Neuronal stem cell (in vitro differentiated cells): Measurements from ENCODE around the gene GADD45A.

Experiments
- DNase-seq: peaks from one replicate; pipeline ENCODE4 v3.0.0-alpha.2; 2013; ENCODE audit warnings: low spot score
- H2AFZ ChIP-seq: one replicate; pipeline ENCODE4 v1.6.1; 2013; ENCODE audit warnings: mild to moderate bottlenecking, low read length, inconsistent platforms
- H2AK5ac ChIP-seq: 2 replicates; pipeline ENCODE4 v1.6.1; 2013; ENCODE audit warnings: low read depth, mild to moderate bottlenecking, inconsistent platforms, low read length, moderate library complexity, mixed read lengths
- H2BK120ac ChIP-seq: 2 replicates; pipeline ENCODE4 v1.6.1; 2013; ENCODE audit warnings: low read depth, mild to moderate bottlenecking, inconsistent platforms, low read length, moderate library complexity, mixed read lengths
- H2BK12ac ChIP-seq: one replicate; pipeline ENCODE4 v1.6.1; 2013; ENCODE audit warnings: low read length, inconsistent platforms
- H2BK15ac ChIP-seq: 2 replicates; pipeline ENCODE4 v1.6.1; 2013; ENCODE audit warnings: mild to moderate bottlenecking, low read length, inconsistent platforms, mixed read lengths
- H2BK5ac ChIP-seq: one replicate; pipeline ENCODE4 v1.6.1; 2013; ENCODE audit warnings: inconsistent platforms, mild to moderate bottlenecking, low read length, moderate library complexity
- H3K14ac ChIP-seq: one replicate; pipeline ENCODE4 v1.6.1; 2013; ENCODE audit warnings: low read length, inconsistent platforms
- H3K18ac ChIP-seq: 2 replicates; pipeline ENCODE4 v1.6.1; 2013; ENCODE audit warnings: low read length, inconsistent platforms
- H3K23ac ChIP-seq: 2 replicates; pipeline ENCODE4 v1.6.1; 2013; ENCODE audit warnings: low read depth, mild to moderate bottlenecking, mixed read lengths, low read length, inconsistent platforms; ENCODE audit not compliant: poor library complexity
- H3K27ac ChIP-seq: replicated peaks from 3 replicates; pipeline ENCODE4 v1.5.1; 2013; ENCODE audit warnings: low read length, inconsistent platforms
- H3K27me3 ChIP-seq, 3 experiments: 2 replicates each; pipeline ENCODE4 v1.6.1; 2013; ENCODE audit warnings: low read length in 3 of 3, mild to moderate bottlenecking in 2 of 3, inconsistent platforms in 1 of 3, low read depth in 1 of 3, mixed read lengths in 1 of 3, moderate library complexity in 1 of 3; ENCODE audit not compliant: control insufficient read depth in 3 of 3, insufficient read depth in 3 of 3
- H3K36me3 ChIP-seq, 2 donors: replicated peaks in 1 of 2; 2 replicates each; pipeline ENCODE4 v1.6.1; 2013; ENCODE audit warnings: low read length in 2 of 2; ENCODE audit not compliant: control insufficient read depth in 2 of 2, insufficient read depth in 2 of 2
- H3K4ac ChIP-seq: 2 replicates; pipeline ENCODE4 v1.6.1; 2013; ENCODE audit warnings: inconsistent platforms, mild to moderate bottlenecking, low read length, moderate library complexity
- H3K4me1 ChIP-seq, 2 donors: 1 replicate in 1 of 2; 2 replicates in 1 of 2; pipeline ENCODE4 v1.6.1; 2013; ENCODE audit warnings: low read length in 2 of 2, low read depth in 1 of 2; ENCODE audit not compliant: control insufficient read depth in 2 of 2, insufficient read depth in 1 of 2
- H3K4me2 ChIP-seq: one replicate; pipeline ENCODE4 v1.6.1; 2013; ENCODE audit warnings: mild to moderate bottlenecking, low read length, inconsistent platforms; ENCODE audit not compliant: insufficient read depth, poor library complexity, severe bottlenecking
- H3K4me3 ChIP-seq, 2 donors: 2 replicates each; pipeline ENCODE4 v1.5.1; 2013; ENCODE audit warnings: low read length in 2 of 2, mild to moderate bottlenecking in 2 of 2, inconsistent platforms in 1 of 2, moderate library complexity in 1 of 2
- H3K79me1 ChIP-seq: one replicate; pipeline ENCODE4 v1.6.1; 2013; ENCODE audit warnings: low read depth, mild to moderate bottlenecking, inconsistent platforms, low read length, moderate library complexity
- H3K9ac ChIP-seq: one replicate; pipeline ENCODE4 v1.6.1; 2013; ENCODE audit warnings: mild to moderate bottlenecking, low read depth, low read length, inconsistent platforms; ENCODE audit not compliant: poor library complexity
- H3K9me3 ChIP-seq, 2 donors: replicated peaks in 1 of 2; 2 replicates each; pipeline versions ENCODE3 to v1.6.1; 2013; ENCODE audit warnings: low read length in 2 of 2, mild to moderate bottlenecking in 2 of 2, inconsistent platforms in 1 of 2, low read depth in 1 of 2, mixed read lengths in 1 of 2, moderate library complexity in 1 of 2; ENCODE audit not compliant: control insufficient read depth in 2 of 2, insufficient read depth in 1 of 2
- H4K8ac ChIP-seq: one replicate; pipeline ENCODE4 v1.6.1; 2013; ENCODE audit warnings: low read depth, mild to moderate bottlenecking, inconsistent platforms, low read length, moderate library complexity
- H4K91ac ChIP-seq: one replicate; pipeline ENCODE4 v1.6.1; 2013; ENCODE audit warnings: low read length, low read depth, mild to moderate bottlenecking, inconsistent platforms; ENCODE audit not compliant: poor library complexity
- WGBS, 2 donors: extraction: QIAGEN DNeasy Blood & Tissue Kit; methylation state at CpG; one replicate each; pipeline ENCODE4 v1.1.7; 2013; ENCODE audit warnings: missing lambda C conversion rate in 2 of 2, mixed read lengths in 1 of 2; ENCODE audit not compliant: insufficient read length in 2 of 2, insufficient replicate concordance in 1 of 2; ENCODE audit errors: extremely low coverage in 2 of 2; 5-methylcytosine and 5-hydroxymethylcytosine counted together

GADD45A gene

DNA sequence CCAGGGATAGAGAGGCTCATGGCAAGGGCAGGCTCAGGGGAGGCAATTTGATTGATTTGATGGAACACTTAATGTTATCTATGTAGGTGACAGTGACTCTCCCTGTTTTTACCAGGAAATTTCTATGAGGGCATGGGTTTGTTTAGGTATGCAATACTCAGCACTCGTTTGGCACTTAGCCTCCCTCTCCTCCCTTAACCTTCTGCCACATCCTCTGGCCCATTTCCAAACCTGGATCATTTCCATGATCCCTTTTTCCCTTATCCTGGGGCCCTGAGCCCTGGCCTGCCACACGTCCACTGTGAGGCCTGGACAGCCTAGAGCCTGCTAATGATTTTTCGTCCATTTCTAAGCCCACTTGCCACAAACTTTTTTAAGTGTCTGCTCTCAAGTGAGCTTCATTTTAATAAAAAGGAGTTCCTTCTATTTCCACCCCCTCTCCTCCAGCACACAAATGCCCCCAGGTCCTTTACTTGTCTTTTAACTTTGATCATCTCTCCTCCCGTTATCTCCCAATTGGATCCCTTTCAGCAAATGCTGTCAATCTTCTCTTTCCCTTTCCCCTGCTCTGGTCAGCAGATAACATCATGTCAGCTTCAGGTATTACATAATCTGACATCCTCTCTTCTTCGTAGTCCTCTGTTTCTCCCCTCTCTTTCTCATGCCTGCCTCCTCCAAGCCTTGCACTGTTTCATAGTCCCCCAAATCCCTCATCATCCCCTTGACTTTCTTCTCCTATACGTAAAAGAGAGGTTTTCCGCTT is 37.8 kb upstream of the GADD45A start:
- Histone ChIP-seq H3K14ac (no peak overlapping the region), H3K4me1 (peaks cover 21 to 38% of the 10 kb centered on the region in 2 donors), H2BK12ac (no peak overlapping the region), H3K36me3 (no peaks in the 10 kb centered on the region), H3K4ac (no peak overlapping the region), H4K91ac (no peak overlapping the region), H2AFZ (peak overlapping the region; percentile 47), H3K4me2 (peak overlapping the region; percentile 27), H4K8ac (no peak overlapping the region), H2BK15ac (no peak overlapping the region), H3K23ac (no peak overlapping the region), H3K9ac (no peak overlapping the region), H2BK120ac (no peak overlapping the region), H3K27ac (peak overlapping the region; percentile 58), H2BK5ac (no peak overlapping the region), H2AK5ac (no peak overlapping the region), H3K27me3 (no peaks in the 10 kb centered on the region), H3K9me3 (no peaks in the 10 kb centered on the region), H3K79me1 (no peaks in the 10 kb centered on the region), H3K4me3 (no peak overlapping the region), H3K18ac (no peak overlapping the region)
- no peak for DNase-seq
- WGBS, 2 donors, result no CpG with 5 or more reads among the region's 7 CpGs

- no peak overlapping the region for H3K27ac ChIP-seq
- H3K4me1 ChIP-seq, result peaks cover 18 to 34% of the 10 kb centered on the region in 2 donors
- H3K36me3 ChIP-seq, result no peaks in the 10 kb centered on the region
- H3K79me1 ChIP-seq, result no peaks in the 10 kb centered on the region
- no peak overlapping the region for H4K8ac ChIP-seq
- H4K91ac ChIP-seq, result no peak overlapping the region
- no peak overlapping the region for H2BK15ac ChIP-seq
- no peak for DNase-seq
- H3K4me3 ChIP-seq, result no peak overlapping the region
- H2AFZ ChIP-seq, result no peak overlapping the region
- no peak overlapping the region for H3K18ac ChIP-seq
- no peak overlapping the region for H2BK120ac ChIP-seq
- H3K14ac ChIP-seq, result no peak overlapping the region
- no peak overlapping the region for H3K4me2 ChIP-seq
- no peak overlapping the region for H2BK5ac ChIP-seq
- no peak overlapping the region for H2AK5ac ChIP-seq
- no peaks in the 10 kb centered on the region for H3K27me3 ChIP-seq
- no peak overlapping the region for H3K9ac ChIP-seq
- no peak overlapping the region for H3K23ac ChIP-seq
- H3K4ac ChIP-seq, result no peak overlapping the region
- H2BK12ac ChIP-seq, result no peak overlapping the region
- no peaks in the 10 kb centered on the region for H3K9me3 ChIP-seq
- WGBS, 2 donors, result no CpG with 5 or more reads among the region's 3 CpGs
Measured at GRCh38 chr1:67647814-67648358, 37.1 kb upstream of the GADD45A start.

DNA sequence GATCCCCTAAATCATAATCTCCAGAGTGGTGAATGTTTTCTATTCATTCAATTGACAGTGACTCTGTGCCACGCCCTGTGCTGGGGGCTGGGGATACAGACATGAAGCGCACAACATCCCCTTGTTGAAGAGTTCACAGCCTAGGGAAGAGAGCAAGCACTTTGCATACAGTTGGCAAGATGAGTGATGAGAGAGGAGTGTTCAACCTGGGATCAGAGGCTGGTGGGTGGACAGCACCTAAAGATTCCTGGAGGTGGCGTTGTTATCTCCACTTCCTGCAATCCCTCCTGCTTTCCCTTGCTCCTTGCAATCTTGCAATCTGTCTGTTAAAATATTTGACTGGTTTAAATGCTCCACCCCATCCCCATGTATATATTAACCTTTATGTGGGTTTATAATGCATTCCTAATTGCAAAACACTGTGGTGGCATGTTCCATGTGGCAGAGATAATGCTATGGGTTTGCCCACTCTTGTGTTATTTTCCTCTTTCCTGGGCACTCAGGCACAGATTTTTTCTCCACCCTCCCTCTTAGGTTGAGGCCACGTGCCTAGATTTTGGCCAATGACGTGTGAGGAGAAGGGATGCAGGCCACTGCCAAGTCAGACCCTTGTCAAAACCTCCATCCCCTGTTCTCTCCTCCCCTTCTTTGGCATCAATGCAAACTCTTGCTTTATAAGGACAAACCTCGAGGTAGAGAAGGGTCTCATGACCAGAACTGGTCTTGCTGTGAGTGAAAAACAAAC is 36.2 kb upstream of the GADD45A start:
- Histone ChIP-seq H2AK5ac (no peak overlapping the region), H3K79me1 (no peaks in the 10 kb centered on the region), H3K9me3 (no peaks in the 10 kb centered on the region), H3K9ac (no peak overlapping the region), H3K36me3 (no peaks in the 10 kb centered on the region), H3K27ac (no peak overlapping the region), H4K8ac (no peak overlapping the region), H2BK15ac (no peak overlapping the region), H2BK120ac (no peak overlapping the region), H2BK5ac (no peak overlapping the region), H2AFZ (no peak overlapping the region), H3K4me1 (peaks cover 15 to 30% of the 10 kb centered on the region in 2 donors), H3K4me2 (no peak overlapping the region), H3K4ac (no peak overlapping the region), H4K91ac (no peak overlapping the region), H3K14ac (no peak overlapping the region), H3K18ac (no peak overlapping the region), H3K27me3 (no peaks in the 10 kb centered on the region), H2BK12ac (no peak overlapping the region), H3K4me3 (no peak overlapping the region), H3K23ac (no peak overlapping the region)
- no CpG with 5 or more reads among the region's 6 CpGs for WGBS, 2 donors
- DNase-seq, result no peak

DNA sequence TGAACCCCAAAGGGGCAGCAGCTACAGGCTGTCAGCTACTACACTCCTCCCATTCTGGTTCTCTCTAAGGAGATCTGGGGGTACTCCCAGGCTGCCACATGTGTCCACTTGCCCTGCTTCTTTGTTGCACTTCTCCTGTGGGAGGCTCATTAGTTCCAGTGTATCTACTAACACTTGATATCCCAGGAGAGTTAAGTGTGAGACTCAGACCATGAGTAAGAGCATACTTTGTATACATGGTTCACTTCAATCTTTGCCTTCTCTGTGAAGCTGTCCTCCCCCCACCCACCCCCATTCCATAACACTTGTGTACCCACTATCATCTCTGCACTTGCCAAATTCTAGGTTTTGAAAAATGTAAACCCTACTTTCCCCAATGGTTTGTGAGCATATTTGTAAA is 34.9 kb upstream of the GADD45A start:
- Histone ChIP-seq H3K27me3 (no peaks in the 10 kb centered on the region), H3K27ac (no peak overlapping the region), H3K14ac (no peak overlapping the region), H3K4me3 (no peak overlapping the region), H3K9ac (peak overlapping the region; percentile 15), H4K91ac (no peak overlapping the region), H2BK5ac (no peak overlapping the region), H2BK120ac (no peak overlapping the region), H3K36me3 (no peaks in the 10 kb centered on the region), H2AFZ (no peak overlapping the region), H2AK5ac (no peak overlapping the region), H2BK12ac (no peak overlapping the region), H3K4me2 (no peak overlapping the region), H3K79me1 (no peaks in the 10 kb centered on the region), H2BK15ac (no peak overlapping the region), H3K23ac (no peak overlapping the region), H3K4me1 (peaks cover 15 to 22% of the 10 kb centered on the region in 2 donors), H3K18ac (peak overlapping the region; percentile 51), H3K9me3 (no peaks in the 10 kb centered on the region), H3K4ac (no peak overlapping the region), H4K8ac (no peak overlapping the region)
- DNase-seq, result no peak
